GM18519 (cell line): ENCODE data around the gene ARHGEF28.

ENCODE experiments used
- ATAC-seq: cut with Tn5 transposase; IDR thresholded peaks from one replicate; pipeline ENCODE4 v1.9.1; 2021; ENCODE audit warnings: mild to moderate bottlenecking, moderate library complexity; ENCODE audit not compliant: unreplicated experiment, low FRiP score

ARHGEF28 gene

GRCh38 chr5:73691302-73692080 is 65.5 kb downstream of the ARHGEF28 start:
- no peak for ATAC-seq

GRCh38 chr5:73692166-73692640 is 66.2 kb downstream of the ARHGEF28 start:
- no peak for ATAC-seq

DNA sequence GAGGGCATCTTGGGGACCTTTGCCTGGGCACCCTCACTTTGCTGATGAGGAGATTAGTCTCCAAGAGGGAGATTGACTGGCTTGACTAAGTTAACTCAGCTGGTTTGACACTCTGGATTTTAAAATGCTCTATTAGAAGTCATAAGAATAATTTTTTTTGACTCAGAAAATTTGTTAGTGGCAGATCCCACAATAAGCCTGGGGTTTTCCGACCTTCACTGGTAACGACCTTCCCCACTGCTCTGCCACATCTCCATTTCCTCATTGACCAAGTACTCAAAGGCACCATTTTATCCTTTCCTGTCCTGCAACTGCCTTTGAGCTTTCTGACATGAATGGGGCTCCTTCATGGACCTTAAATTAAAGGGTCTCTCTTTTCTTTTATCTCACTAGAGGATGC is 67.0 kb downstream of the ARHGEF28 start:
- no peak for ATAC-seq

GRCh38 chr5:73693573-73694061 is 67.6 kb downstream of the ARHGEF28 start:
- no peak for ATAC-seq

DNA sequence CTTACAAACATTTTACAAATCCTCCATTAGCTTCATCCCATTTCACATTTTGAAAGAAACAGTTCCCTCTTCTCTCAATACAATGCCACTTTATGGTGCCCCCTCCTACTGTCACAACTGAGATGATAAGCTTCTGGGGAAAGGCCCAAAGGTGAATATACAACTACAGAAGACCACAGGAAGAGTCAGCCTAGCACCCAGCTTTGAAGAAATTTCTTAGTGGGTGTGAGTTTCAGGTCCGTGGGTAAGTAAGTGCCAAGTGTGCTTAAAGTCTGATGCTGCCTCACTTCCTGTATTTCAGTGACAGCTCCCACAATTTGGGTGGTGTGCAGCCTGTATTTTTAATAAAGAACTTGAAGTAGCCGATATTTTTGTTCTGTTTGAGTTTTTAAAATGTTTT is 68.1 kb downstream of the ARHGEF28 start:
- no peak for ATAC-seq

- no peak for ATAC-seq
These were observed 72.0 kb downstream of the ARHGEF28 start for GRCh38 chr5:73698011-73698410.

DNA sequence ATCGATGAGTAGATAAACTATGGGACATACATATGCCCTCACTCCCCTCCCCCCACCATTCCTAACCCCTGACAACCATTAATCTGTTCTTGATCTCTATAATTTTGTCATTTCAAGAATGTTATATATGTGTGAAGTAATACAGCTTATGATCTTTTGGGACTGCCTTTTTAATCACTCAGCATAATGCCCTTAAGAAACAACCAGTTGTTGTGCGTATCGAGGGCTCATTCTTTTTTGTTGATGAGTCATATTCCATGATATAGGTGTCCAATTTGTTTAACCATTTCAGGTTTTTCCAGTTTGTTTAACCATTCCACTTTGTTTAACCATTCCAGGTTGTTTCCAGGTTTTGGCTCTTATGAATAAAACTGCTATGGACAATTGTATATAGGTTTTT is 75.6 kb downstream of the ARHGEF28 start:
- no peak for ATAC-seq

GRCh38 chr5:73702534-73702933 is 76.5 kb downstream of the ARHGEF28 start:
- no peak for ATAC-seq

DNA sequence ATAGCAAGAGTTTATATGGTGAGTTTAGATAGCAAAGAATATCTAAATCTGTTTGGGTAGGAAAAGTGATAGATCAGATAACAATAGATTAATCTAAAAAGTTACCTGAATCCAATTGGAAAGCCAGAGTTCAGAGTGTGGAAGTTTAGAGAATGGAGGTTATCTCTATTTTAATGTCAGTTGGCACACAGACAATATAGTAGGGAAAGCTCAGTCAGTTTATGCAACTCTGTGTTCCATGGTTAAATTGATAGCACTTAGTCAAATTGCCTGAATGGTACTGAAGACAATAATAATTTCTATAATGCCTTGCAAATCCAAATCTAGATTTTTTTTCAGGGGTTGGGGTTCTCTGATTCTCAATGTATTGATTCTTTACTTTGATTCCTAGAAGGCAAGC is 77.0 kb downstream of the ARHGEF28 start:
- ATAC-seq, result no peak

DNA sequence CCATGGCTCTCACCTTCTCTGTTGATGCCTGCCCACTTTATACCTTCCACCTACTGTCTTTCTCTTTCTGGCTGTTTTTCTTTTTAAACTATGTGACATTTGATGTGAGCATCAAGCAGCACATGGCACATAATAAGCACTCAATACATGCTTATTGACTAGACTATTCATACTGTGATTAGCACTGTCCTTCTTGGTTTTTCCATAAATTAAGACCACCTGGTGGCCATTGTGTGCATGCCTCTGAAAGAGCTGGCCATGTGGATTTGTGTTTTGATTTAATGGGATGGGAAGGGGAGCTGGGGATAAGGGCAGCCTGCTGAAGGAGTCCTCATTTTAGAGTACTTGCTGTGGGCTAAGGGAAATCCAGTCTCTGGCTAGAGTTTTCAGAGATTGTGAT is 79.4 kb downstream of the ARHGEF28 start:
- ATAC-seq, result no peak

GRCh38 chr5:73706963-73707362 is 81.0 kb downstream of the ARHGEF28 start:
- no peak for ATAC-seq

- no peak for ATAC-seq
These were observed 83.6 kb downstream of the ARHGEF28 start for GRCh38 chr5:73709536-73710129.

- ATAC-seq, result no peak
These were observed 90.3 kb downstream of the ARHGEF28 start for GRCh38 chr5:73716284-73716808.

DNA sequence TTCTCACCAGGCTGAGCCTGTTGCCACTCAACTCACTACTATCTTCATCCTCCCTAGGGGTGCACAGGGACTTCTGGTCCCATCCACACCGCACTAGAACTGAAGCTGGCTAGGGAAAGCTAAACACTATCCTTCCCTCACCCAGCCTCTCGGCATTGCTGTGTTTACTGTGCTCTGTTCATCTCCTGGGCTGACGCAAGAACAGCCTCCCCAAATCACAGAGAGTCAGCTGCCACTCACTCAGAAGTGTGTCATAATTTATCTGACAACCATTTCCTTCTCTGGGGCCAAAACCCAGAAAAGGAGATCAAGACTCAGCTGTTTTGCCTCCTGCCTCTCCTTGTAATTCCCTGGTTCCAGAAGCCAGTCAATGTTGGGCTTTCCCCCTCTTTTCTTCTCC is 92.8 kb downstream of the ARHGEF28 start:
- ATAC-seq, result no peak

GRCh38 chr5:73719632-73720031 is 93.6 kb downstream of the ARHGEF28 start:
- ATAC-seq, result no peak

DNA sequence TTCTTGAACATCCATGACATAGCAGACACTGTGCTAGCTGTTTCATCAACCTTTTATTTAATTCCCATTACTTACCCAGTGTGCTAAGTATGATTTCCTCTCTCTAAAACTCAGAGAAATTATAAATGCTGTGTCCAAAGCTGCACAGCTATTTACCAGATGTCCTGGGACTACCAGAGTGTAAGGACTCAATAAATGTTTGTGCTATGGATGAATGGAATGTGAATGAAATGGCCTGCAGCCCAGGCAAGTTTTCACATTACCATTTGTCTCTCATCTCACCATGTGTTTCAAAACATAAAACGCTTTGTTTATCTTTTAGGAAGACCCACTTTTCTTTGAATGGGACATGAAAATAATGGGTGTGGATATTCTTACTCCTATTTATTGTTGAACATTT is 96.2 kb downstream of the ARHGEF28 start:
- ATAC-seq, result no peak

DNA sequence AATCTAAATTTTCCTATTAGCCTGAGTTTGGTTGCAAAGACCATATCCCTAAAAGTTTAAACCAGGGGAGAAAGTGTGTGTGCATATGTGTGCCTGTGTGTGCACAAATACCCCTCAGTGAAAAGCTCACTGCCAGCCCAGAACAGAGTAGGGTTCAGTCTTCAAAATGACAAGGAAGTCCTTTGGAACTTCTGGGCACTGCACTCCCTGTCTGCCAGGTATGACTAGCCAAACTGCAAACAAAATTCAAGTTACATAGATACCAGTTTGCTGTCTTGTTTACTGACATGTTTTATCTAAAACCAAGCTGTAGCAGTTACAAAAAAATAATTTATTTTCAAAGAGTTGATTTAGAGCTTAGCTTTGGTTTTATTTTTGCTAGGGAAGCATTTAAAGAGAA is 100.1 kb downstream of the ARHGEF28 start:
- ATAC-seq, result no peak

- ATAC-seq, result no peak
These were observed 100.7 kb downstream of the ARHGEF28 start for GRCh38 chr5:73726606-73727231.

DNA sequence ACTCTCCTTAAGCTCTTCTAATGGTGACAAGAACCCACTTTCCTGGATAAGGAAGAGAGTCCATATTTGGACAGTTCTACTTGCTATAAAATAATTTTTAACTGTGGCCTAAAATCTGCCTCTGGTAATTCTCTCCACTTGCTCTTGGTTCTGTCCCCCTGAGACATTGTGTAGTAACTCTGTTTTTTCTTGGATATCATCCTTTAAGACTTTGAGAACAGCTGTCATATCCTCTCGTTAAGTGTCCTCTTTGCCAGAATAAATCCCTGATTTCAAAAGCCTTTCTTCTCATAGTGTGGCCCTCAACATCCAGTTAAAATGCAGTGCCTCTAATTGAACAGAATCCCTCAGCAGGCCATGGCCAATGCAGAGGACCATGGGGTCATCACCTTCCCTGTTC is 101.5 kb downstream of the ARHGEF28 start:
- ATAC-seq, result no peak

DNA sequence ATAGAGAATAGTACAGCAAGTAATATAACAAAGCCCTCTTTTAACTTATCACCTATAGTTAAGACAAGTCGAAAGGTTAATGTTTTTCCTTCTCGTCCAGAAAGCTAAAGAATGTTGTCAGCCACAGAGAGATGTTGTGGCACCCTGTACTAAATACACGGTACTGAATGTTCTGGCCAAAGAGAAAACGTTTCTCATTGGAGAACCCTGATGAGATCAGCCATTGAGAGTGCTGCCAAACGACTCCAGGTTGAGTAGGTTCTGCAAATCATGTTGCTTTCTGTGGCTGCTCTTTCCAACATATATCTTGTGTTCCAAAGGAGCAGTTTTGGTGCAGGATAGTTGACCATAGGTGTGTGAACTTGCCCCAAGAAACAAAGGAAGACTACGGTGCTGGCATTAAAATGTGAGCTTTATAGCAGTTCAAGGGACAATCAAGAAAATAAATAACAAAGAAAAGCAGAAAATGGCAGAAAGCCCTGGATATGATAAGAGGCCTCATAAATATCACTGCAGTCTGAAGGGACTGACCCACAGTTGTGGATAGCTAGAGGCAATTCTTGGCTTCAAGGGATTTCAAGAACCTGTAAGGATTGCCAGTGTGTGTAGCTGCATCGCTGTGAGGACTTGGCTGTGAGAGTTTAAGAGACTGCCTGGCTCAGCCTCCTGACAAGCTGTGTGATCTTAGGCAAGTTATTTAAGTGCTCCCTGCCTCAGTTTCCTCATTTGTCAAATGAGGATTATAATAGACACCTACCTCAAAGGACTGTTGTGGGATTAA is 102.7 kb downstream of the ARHGEF28 start:
- ATAC-seq, result no peak

- ATAC-seq, result no peak
These were observed 103.3 kb downstream of the ARHGEF28 start for GRCh38 chr5:73729329-73729728.
